HG03457 (cell line): Measurements from ENCODE around the gene FCGR3A.
"Not testable (repeated sequence)": the region's sequence is repeated elsewhere in the genome, so short reads cannot be mapped to it uniquely, and the experiment has no call there.

Experiments used
- ATAC-seq: cut with Tn5 transposase; IDR thresholded peaks from one replicate; pipeline ENCODE4 v1.9.1; 2021; ENCODE audit warnings: moderate number of reproducible peaks; ENCODE audit not compliant: unreplicated experiment

Gene FCGR3A

DNA sequence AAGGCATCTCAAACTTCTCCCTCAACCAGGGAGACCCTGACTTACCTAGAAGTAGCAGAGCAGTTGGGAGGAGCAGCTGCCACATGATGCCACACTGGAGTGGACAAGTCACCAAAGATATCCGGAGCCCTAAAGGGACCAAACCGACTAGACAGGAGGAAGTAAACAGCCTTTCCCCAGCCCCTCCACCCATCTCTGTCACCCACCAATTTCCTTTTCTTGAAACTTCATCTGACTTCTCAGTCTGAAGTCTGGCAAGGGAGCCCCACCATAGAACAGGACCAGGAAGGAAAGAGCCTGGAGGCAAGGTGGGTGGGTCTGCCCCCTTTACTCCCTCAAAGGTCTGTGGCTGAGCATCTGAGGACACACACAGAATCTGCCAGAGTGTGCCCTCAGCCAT lies at the start of gene FCGR3A:
TSS of gene FCGR3A (minus strand) at position 167 of the 400 bp plus-strand sequence. CDS start at position 85, 82 bp downstream.
- ATAC-seq, result no peak

GRCh38 chr1:161597077-161597476 lies 47.5 kb upstream of the FCGR3A start:
- ATAC-seq, result not testable (repeated sequence)

DNA sequence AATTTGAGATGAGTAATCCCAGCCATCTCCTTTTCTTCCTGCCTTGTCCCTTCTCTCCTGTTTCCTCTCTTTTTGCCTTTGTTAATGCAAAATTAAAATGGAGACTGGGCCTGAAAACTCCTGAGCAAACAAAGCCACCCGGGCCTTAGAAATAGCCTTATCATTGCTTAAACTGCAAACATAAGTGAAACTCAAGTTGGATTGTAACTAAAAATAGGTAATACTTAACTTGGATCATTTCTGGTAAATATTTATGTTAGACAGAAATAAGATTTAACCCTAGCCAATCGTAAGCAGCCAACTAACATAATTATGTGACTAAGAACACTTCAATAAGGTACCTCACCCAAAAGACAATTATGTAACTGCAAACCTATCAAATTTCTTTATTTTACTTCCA lies 46.0 kb upstream of the FCGR3A start:
- ATAC-seq, result not testable (repeated sequence)

DNA sequence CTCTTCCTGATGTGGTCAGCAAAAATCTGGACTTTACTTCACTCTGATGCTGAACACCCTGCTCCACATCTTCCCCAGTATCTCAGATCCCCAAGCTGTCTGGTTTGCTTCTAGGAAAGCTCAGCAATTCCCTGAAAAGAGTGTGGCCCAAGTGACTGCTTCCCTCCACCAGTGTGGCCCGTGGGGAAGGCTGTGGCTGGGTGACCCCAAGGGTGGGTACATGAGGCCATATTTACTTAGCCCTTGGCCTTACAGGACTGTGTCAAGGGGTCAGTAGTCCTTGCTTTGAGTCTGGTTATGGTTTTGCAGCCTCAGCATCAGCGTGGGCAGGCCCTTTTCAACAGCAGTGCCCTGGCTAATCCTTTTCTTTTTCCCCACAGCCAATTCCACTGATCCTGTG lies 45.6 kb upstream of the FCGR3A start:
- not testable (repeated sequence) for ATAC-seq

GRCh38 chr1:161594269-161594984 lies 44.8 kb upstream of the FCGR3A start:
- ATAC-seq, result not testable (repeated sequence)

DNA sequence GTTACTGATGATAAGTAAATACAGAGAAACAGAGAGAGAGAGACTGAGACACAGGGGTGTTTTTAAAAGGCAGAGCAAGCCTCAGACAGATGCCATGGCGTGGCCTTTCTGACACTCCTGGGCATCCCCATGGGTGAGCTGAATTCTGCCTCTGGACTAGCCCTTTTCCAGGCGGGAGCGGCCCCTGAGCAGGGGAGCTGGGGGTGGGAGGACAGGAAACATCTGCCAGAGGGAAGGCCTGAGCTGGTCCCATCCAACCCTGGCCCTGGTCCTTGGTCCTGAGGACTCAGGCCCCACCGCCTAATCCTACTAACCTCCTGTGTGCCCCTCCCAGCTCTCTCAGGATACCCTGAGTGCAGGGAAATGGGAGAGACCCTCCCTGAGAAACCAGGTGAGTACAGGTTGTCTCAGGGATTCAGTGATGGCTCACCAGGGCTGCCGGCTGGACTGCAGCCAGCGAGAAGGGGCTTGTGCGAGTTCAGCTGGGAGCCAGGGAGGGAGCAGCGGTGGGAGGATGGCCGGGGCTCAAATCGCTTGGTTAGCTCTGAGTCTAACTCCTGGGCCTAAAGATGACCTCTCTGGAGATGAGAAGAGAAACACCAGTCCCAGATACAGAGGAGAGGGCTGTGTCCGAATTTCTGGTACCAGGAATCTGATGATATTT lies 43.6 kb upstream of the FCGR3A start:
- ATAC-seq, result not testable (repeated sequence)

GRCh38 chr1:161592586-161592985 lies 43.0 kb upstream of the FCGR3A start:
- ATAC-seq, result not testable (repeated sequence)

GRCh38 chr1:161589920-161590319 lies 40.3 kb upstream of the FCGR3A start:
- not testable (repeated sequence) for ATAC-seq

DNA sequence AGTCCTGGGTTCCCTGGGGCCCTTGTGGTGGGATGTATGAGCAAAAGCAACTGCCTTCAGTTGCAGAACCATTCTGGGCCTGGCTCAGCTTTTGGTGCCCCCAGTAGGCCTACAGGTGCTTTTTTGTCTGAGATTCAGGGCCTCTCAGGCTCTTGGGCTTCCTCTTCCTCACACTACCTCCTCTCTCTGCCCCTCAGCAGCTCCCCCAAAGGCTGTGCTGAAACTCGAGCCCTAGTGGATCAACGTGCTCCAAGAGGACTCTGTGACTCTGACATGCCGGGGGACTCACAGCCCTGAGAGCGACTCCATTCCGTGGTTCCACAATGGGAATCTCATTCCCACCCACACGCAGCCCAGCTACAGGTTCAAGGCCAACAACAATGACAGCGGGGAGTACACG lies 39.7 kb upstream of the FCGR3A start:
- not testable (repeated sequence) for ATAC-seq

DNA sequence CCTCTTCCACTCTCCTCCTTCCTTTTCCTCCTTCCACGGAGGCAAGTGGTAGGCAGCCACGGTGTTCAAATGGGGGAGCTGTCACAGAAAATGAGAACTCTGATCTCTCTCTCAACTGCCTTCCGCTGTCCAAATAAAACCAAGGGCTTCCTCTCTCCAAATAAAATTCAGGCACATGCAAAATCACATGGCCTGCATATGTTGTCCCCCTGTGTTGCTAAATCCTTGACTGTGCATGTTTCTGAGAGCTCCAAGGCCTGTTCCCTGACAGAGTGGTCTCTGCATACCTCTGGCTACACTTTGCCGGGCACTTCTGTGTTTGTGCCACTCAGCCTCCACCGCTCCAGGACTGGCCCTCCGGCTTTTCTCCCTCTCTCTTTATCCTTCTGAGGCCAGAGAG lies 39.0 kb upstream of the FCGR3A start:
- ATAC-seq, result not testable (repeated sequence)

- not testable (repeated sequence) for ATAC-seq
Observed at GRCh38 chr1:161582882-161583281, 33.3 kb upstream of the FCGR3A start.

DNA sequence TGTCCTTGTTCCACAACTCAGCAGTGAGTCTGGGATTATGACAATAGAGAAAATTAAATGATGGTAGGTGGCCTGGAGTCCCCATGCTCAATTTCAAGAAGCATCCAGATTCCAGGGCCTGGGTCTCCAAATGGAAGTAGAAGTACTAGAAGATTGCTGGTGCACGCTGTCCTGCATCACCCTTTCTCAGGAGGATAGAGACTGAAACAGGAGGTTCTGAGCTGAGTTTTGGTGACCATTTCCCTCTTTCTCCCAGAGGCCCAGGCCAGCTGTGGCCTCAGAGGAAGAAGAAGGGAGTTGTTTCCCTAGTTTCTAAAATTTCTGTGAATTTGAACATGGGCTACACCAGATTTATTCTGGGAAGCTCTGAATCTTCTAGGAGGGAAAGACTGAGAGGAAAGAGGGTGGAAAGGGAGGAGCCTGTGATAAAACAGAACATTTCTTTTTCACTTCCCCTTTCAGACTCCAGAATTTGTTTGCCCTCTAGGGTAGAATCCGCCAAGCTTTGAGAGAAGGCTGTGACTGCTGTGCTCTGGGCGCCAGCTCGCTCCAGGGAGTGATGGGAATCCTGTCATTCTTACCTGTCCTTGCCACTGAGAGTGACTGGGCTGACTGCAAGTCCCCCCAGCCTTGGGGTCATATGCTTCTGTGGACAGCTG lies 31.4 kb upstream of the FCGR3A start:
- not testable (repeated sequence) for ATAC-seq

- not testable (repeated sequence) for ATAC-seq
Observed at GRCh38 chr1:161579856-161580507, 30.4 kb upstream of the FCGR3A start.

GRCh38 chr1:161576676-161577075 lies 27.1 kb upstream of the FCGR3A start:
- ATAC-seq, result not testable (repeated sequence)

DNA sequence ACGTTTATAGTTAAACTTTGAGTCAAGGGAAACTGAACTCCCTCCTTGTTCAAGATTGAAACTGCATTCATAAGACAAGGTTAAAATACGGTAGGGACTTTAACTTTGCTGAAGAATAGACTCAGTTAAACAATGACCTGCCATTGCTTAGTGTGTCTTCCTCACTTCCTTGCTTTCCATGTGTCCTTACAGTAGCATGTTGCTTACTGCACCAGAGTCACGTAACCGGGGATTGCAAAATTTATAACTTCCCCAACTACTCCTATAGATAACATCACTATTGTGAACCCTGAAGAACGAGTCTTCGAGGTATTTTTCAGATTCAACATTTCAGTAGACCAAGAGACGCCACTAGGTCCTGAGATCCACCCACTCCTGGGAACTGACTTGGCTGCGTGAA lies 22.1 kb upstream of the FCGR3A start:
- ATAC-seq, result not testable (repeated sequence)

DNA sequence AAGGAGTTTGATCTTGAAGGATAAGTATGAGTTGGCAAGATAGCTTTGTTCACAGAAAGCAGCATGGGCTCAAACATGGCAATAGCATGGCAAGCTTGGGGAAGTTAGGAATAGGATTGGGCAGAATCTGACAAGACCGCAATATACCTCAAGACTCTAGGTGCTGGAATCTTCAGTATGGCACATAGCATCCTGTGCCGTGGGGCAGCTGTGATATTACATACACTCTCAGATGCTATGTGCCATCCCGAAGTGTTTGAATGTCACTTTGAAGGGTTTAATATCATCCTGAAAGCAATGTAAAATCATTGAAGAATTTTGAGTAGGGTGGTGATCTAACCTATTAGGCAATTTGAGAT lies 17.0 kb upstream of the FCGR3A start:
- ATAC-seq, result not testable (repeated sequence)

DNA sequence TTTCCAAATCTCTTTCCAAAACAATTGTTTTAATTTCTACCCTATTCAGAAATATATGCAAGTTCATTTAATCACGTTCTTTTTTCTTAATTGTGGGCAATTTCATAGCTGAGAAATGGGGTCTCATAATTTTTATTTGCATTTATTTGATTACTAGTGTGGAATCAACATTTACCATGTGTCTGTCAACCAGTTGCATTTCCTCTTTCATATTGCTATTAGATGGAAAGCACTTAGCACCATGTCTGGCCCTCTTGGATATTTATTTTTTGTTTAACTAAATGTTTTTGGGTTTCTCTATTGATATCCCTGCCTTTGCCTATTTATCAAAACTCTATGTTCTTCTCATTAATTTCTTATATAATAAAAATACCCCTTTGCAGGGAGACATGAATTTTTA lies 13.9 kb upstream of the FCGR3A start:
- ATAC-seq, result not testable (repeated sequence)

DNA sequence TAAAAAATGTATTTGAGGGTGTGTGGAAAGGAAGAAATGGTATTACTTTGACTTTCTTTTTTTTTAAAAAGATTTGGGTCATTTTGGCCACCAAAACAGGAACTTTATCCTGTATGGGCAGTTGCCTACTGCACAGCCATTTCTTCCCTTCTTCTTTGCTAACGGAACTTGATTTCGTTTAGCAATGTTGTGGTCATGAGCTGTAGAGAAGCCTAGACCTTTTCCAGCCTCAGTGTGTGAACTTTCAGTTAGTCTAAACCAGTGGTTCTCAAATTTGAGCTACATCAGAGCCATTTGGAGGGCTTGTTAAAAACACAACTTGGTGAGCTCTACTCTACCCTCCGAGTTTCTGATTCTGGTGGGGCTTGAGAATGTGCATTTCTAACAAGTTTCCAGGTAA lies 12.8 kb upstream of the FCGR3A start:
- ATAC-seq, result not testable (repeated sequence)

GRCh38 chr1:161560960-161561715 lies 11.5 kb upstream of the FCGR3A start:
- ATAC-seq, result not testable (repeated sequence)
